Progenitor cell of endocrine pancreas (in vitro differentiated cells): ENCODE results near the gene GRHL3. TPM values are rescaled to one million over a fixed set of nuclear protein-coding genes. Genes with fewer than 3 reads are reported as not detected.
A peak's percentile ranks its signal among the peaks of the same experiment; 100 is the strongest.

Experiments
- DNase-seq: peaks from one replicate; pipeline ENCODE4 v3.0.0; 2021; ENCODE audit warnings: low spot score; ENCODE audit not compliant: unreplicated experiment
- H3K27ac Mint-ChIP-seq: 2 replicates; pipeline ENCODE4 v1.8.0; 2021; ENCODE audit warnings: mild to moderate bottlenecking, moderate library complexity, mixed read lengths
- H3K27me3 Mint-ChIP-seq: 2 replicates; pipeline ENCODE4 v1.8.0; 2021; ENCODE audit warnings: mixed read lengths
- H3K36me3 Mint-ChIP-seq: 2 replicates; pipeline ENCODE4 v1.8.0; 2022; ENCODE audit warnings: mixed read lengths; ENCODE audit not compliant: insufficient read depth
- H3K4me1 Mint-ChIP-seq: 2 replicates; pipeline ENCODE4 v1.8.0; 2021; ENCODE audit warnings: low read depth, mixed read lengths
- H3K4me3 Mint-ChIP-seq: 2 replicates; pipeline ENCODE4 v1.8.0; 2021; ENCODE audit warnings: low read depth, mild to moderate bottlenecking, moderate library complexity, mixed read lengths
- H3K9me3 Mint-ChIP-seq: 2 replicates; pipeline ENCODE4 v1.8.0; 2021; ENCODE audit warnings: low read depth, mixed read lengths
- CTCF ChIP-seq: fragments of 200-600 bp; sonication (generic); IDR thresholded peaks from one replicate; pipeline ENCODE4 v1.5.0; 2021; ENCODE audit warnings: antibody characterized with exemption, mild to moderate bottlenecking; ENCODE audit not compliant: unreplicated experiment
- total RNA-seq: library from RNA; stranded (reverse); gene quantifications from 2 replicates; pipeline ENCODE4 v1.2.1, GENCODE V29; 2021

Gene GRHL3
- total RNA-seq, 1 donor from 2014 or later: 4.9 TPM

GRCh38 chr1:24311234-24311633 lies 7.9 kb upstream of the GRHL3 start:
- DNase-seq: no peak
- Mint-ChIP-seq H3K27ac (no peak overlapping the region), H3K4me1 (peaks cover 2% of the 10 kb centered on the region), H3K27me3 (peaks cover 5% of the 10 kb centered on the region), H3K4me3 (no peak overlapping the region), H3K9me3 (no peaks in the 10 kb centered on the region), H3K36me3 (no peaks in the 10 kb centered on the region)
- no peak for TF ChIP-seq CTCF

GRCh38 chr1:24311741-24312140 lies 7.4 kb upstream of the GRHL3 start:
- no peaks in the 10 kb centered on the region for H3K36me3 Mint-ChIP-seq
- peaks cover 5% of the 10 kb centered on the region for H3K27me3 Mint-ChIP-seq
- TF ChIP-seq CTCF: no peak
- H3K4me3 Mint-ChIP-seq: no peak overlapping the region
- peak overlapping the region; percentile 33 for H3K27ac Mint-ChIP-seq
- H3K4me1 Mint-ChIP-seq: peaks cover 2% of the 10 kb centered on the region
- H3K9me3 Mint-ChIP-seq: no peaks in the 10 kb centered on the region
- DNase-seq: no peak

GRCh38 chr1:24315391-24315790 lies 3.8 kb upstream of the GRHL3 start:
- no peaks in the 10 kb centered on the region for H3K36me3 Mint-ChIP-seq
- no peak for TF ChIP-seq CTCF

GRCh38 chr1:24316645-24317044 lies 2.5 kb upstream of the GRHL3 start:
- Mint-ChIP-seq H3K27ac (no peak overlapping the region), H3K4me1 (peaks cover 23% of the 10 kb centered on the region), H3K36me3 (no peaks in the 10 kb centered on the region), H3K4me3 (no peak overlapping the region), H3K27me3 (peaks cover 19% of the 10 kb centered on the region), H3K9me3 (no peaks in the 10 kb centered on the region)
- DNase-seq: no peak
- no peak for TF ChIP-seq CTCF

More at GRCh38 chr1:24315391-24315790, 3.8 kb upstream of the GRHL3 start:
- no peaks in the 10 kb centered on the region for H3K9me3 Mint-ChIP-seq
- H3K27me3 Mint-ChIP-seq: peaks cover 11% of the 10 kb centered on the region
- H3K4me3 Mint-ChIP-seq: no peak overlapping the region
- no peak overlapping the region for H3K27ac Mint-ChIP-seq
- H3K4me1 Mint-ChIP-seq: peaks cover 23% of the 10 kb centered on the region
- no peak for DNase-seq

GRCh38 chr1:24317081-24317480 lies 2.1 kb upstream of the GRHL3 start:
- TF ChIP-seq CTCF: no peak
- Mint-ChIP-seq H3K36me3 (no peaks in the 10 kb centered on the region), H3K27me3 (peaks cover 19% of the 10 kb centered on the region), H3K27ac (no peak overlapping the region), H3K9me3 (no peaks in the 10 kb centered on the region), H3K4me3 (no peak overlapping the region), H3K4me1 (peaks cover 23% of the 10 kb centered on the region)
- no peak for DNase-seq
